ENCODE results near the gene PER1.

Gene PER1

GRCh38 chr17:8152112-8152775 is at the start of gene PER1:
PER1 (minus strand) TSS chr17:8152404; CDS start chr17:8150706, 1,698 bp downstream.
- peak; percentile 93 for DNase-seq (ENCODE audit: low spot score)
- TF ChIP-seq CTCF (IDR thresholded peaks at IDR 0.05; ENCODE audit: extremely low read depth, missing control alignments), result no peak

DNA sequence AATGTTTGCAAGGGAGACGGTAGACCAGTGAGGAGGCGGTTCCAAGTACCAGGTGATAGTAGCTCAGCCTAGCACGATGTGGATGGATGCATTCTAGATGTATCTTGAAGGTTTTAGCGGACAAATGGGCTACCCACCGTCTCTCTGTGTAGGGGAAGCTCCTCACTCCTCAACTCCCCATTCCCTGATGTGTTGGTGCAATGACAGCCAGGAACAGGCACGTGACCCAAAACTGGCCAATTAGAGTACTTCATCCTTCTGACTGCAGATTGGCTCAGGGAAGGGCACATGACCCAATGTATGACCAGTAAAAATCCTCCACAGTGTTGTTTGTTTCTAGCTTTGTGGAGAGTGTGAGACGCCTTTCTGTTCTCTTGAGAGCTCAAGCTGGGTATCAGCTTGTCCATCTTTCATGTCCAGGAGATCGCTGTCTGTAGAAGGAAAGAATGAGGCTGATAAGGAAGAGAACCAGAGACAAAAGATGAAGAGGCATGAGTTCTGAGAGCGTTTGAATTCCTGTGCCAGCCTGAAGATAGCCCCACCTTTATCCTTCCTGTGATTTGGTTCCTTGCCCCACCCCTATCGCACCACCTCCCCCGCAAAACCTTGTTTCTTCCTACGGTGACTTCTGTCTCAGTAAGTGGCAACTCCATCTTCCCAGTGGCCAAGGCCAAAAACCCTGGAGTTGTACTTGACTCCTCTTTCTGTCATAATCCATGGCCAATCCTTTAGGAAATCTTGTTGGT is 40.0 kb upstream of the PER1 start:
- DNase-seq (ENCODE audit: low spot score), result peak; percentile 73
- TF ChIP-seq CTCF (IDR thresholded peaks at IDR 0.05; ENCODE audit: extremely low read depth, missing control alignments), result no peak

GRCh38 chr17:8190506-8190905 is 38.3 kb upstream of the PER1 start:
- no peak for DNase-seq (ENCODE audit: low spot score)

GRCh38 chr17:8189711-8190477 is 37.7 kb upstream of the PER1 start, which contains the start of gene BORCS6:
BORCS6 (minus strand) TSS chr17:8190180; CDS start chr17:8190140, 40 bp downstream.
- no peak for TF ChIP-seq CTCF (IDR thresholded peaks at IDR 0.05; ENCODE audit: extremely low read depth, missing control alignments)
- DNase-seq (ENCODE audit: low spot score), result peak; percentile 92

More at GRCh38 chr17:8190506-8190905, 38.3 kb upstream of the PER1 start:
- no peak for TF ChIP-seq CTCF (IDR thresholded peaks at IDR 0.05; ENCODE audit: extremely low read depth, missing control alignments)

- TF ChIP-seq CTCF (IDR thresholded peaks at IDR 0.05; ENCODE audit: extremely low read depth, missing control alignments), result no peak
- no peak for DNase-seq (ENCODE audit: low spot score)
Measured at GRCh38 chr17:8189041-8189710, 37.0 kb upstream of the PER1 start.

- no peak for DNase-seq (ENCODE audit: low spot score)
- no peak for TF ChIP-seq CTCF (IDR thresholded peaks at IDR 0.05; ENCODE audit: extremely low read depth, missing control alignments)
Measured at GRCh38 chr17:8188263-8188839, 36.1 kb upstream of the PER1 start.
